Measurements from ENCODE around the gene CTNNB1. TPM values are rescaled to one million over a fixed set of nuclear protein-coding genes. Genes with fewer than 3 reads are reported as not detected.

Gene CTNNB1
- polyA plus RNA-seq, 1 donor (not counting 4 experiments of a cell fraction or from before 2014, with no cell fraction given): 644 TPM

DNA sequence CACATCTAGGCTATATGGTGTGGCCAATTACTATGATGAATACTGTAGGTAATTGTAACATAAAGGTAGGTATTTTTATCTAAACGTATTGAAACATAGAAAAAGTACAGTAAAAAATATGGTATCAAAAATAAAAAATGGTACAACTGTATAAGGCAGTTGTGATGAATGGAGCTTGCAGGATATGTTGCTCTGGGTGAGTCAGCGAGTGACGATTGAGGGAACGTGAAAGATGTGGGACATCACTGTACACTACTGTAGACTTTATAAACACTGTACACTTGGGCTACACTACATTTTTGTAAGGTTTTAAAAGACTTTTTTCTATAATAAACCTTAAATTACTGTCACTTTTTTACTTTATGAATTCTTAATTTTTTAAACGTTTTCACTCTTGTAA lies 10.3 kb downstream of the CTNNB1 start:
- TF ChIP-seq, protein P1, sequence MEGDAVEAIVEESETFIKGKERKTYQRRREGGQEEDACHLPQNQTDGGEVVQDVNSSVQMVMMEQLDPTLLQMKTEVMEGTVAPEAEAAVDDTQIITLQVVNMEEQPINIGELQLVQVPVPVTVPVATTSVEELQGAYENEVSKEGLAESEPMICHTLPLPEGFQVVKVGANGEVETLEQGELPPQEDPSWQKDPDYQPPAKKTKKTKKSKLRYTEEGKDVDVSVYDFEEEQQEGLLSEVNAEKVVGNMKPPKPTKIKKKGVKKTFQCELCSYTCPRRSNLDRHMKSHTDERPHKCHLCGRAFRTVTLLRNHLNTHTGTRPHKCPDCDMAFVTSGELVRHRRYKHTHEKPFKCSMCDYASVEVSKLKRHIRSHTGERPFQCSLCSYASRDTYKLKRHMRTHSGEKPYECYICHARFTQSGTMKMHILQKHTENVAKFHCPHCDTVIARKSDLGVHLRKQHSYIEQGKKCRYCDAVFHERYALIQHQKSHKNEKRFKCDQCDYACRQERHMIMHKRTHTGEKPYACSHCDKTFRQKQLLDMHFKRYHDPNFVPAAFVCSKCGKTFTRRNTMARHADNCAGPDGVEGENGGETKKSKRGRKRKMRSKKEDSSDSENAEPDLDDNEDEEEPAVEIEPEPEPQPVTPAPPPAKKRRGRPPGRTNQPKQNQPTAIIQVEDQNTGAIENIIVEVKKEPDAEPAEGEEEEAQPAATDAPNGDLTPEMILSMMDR (optimal IDR thresholded peaks at IDR 0.05 in 1 of 3, IDR thresholded peaks at IDR 0.05 in 1 of 3, conservative IDR thresholded peaks at IDR 0.05 in 1 of 3; ENCODE audit: extremely low read depth in 1 of 3, insufficient read depth in 2 of 3, low read length in 3 of 3): no peak
- no peak for TF ChIP-seq EZH2 (IDR thresholded peaks at IDR 0.05; ENCODE audit: low read length)
- Histone ChIP-seq H3K27me3 (ENCODE audit: control insufficient read depth, extremely low read depth, insufficient read depth, low read length) (no peaks in the 10 kb centered on the region), H3K4me3 (ENCODE audit: control insufficient read depth in 2 of 3, extremely low read depth in 1 of 3, insufficient read depth in 2 of 3, low read depth in 1 of 3, low read length in 3 of 3) (no peak overlapping the region), H2AFZ (ENCODE audit: control insufficient read depth, low read length) (no peak overlapping the region), H4K20me1 (ENCODE audit: control insufficient read depth, extremely low read depth, insufficient read depth, low read length) (peaks cover 83% of the 10 kb centered on the region), H3K4me2 (ENCODE audit: control insufficient read depth, extremely low read depth, insufficient read depth, low read depth, low read length) (no peak overlapping the region), H3K9me3 (ENCODE audit: control insufficient read depth, low read depth, low read length) (no peaks in the 10 kb centered on the region), H3K9ac (ENCODE audit: control insufficient read depth, extremely low read depth, insufficient read depth, low read length) (no peak overlapping the region), H3K79me2 (ENCODE audit: control insufficient read depth, insufficient read depth, low read length) (peaks cover 98% of the 10 kb centered on the region), H3K27ac (ENCODE audit: control insufficient read depth, insufficient read depth, low read length) (no peak overlapping the region), H3K9me1 (ENCODE audit: control insufficient read depth, extremely low read depth, insufficient read depth, low read length) (peaks cover 4% of the 10 kb centered on the region), H3K4me1 (ENCODE audit: control insufficient read depth, extremely low read depth, insufficient read depth, low read length) (peaks cover 7% of the 10 kb centered on the region), H3K36me3 (ENCODE audit: control insufficient read depth in 2 of 2, extremely low read depth in 1 of 2, insufficient read depth in 2 of 2, low read length in 2 of 2) (peaks cover 1 to 5% of the 10 kb centered on the region in 2 experiments)
- no peak for FAIRE-seq
- dilution Hi-C loops (cut with MboI; ENCODE audit: extremely low pct_ligation_motif_present, low sequenced_read_pairs): no loop called here
- no peak for DNase-seq (ENCODE audit: low read depth, low spot score)

DNA sequence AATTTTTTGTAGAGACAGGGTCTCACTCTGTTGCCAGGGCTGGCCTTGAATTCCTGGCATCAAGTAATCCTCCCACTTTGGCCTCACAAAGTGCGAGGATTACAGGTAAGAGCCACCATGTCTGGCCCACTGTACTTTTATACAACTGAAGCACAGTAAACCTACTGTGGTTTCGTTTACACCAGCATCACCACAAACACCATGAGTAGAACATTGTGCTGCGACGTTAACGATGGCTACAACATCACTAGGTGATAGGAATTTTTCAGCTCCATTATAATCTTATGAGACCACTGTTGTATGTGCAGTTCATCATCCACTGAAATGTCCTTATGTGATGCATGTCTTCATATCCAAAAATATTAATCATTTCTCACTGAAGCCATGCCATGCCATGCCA lies 11.7 kb downstream of the CTNNB1 start:
- no peak overlapping the region for H3K9ac ChIP-seq (ENCODE audit: control insufficient read depth, extremely low read depth, insufficient read depth, low read length)
- H4K20me1 ChIP-seq (ENCODE audit: control insufficient read depth, extremely low read depth, insufficient read depth, low read length): peaks cover 72% of the 10 kb centered on the region
- H3K9me1 ChIP-seq (ENCODE audit: control insufficient read depth, extremely low read depth, insufficient read depth, low read length): peaks cover 4% of the 10 kb centered on the region
- no peak for TF ChIP-seq EZH2 (IDR thresholded peaks at IDR 0.05; ENCODE audit: low read length)
- TF ChIP-seq, protein P1 (optimal IDR thresholded peaks at IDR 0.05 in 1 of 3, IDR thresholded peaks at IDR 0.05 in 1 of 3, conservative IDR thresholded peaks at IDR 0.05 in 1 of 3; ENCODE audit: extremely low read depth in 1 of 3, insufficient read depth in 2 of 3, low read length in 3 of 3): no peak
- no peak overlapping the region for H3K4me3 ChIP-seq (ENCODE audit: control insufficient read depth in 2 of 3, extremely low read depth in 1 of 3, insufficient read depth in 2 of 3, low read depth in 1 of 3, low read length in 3 of 3)
- H3K27ac ChIP-seq (ENCODE audit: control insufficient read depth, insufficient read depth, low read length): no peak overlapping the region
- H3K4me2 ChIP-seq (ENCODE audit: control insufficient read depth, extremely low read depth, insufficient read depth, low read depth, low read length): no peak overlapping the region
- FAIRE-seq: no peak
- H3K36me3 ChIP-seq (ENCODE audit: control insufficient read depth in 2 of 2, extremely low read depth in 1 of 2, insufficient read depth in 2 of 2, low read length in 2 of 2): peaks cover 1 to 5% of the 10 kb centered on the region in 2 experiments
- no peak for DNase-seq (ENCODE audit: low read depth, low spot score)
- peaks cover 7% of the 10 kb centered on the region for H3K4me1 ChIP-seq (ENCODE audit: control insufficient read depth, extremely low read depth, insufficient read depth, low read length)
- H3K9me3 ChIP-seq (ENCODE audit: control insufficient read depth, low read depth, low read length): no peaks in the 10 kb centered on the region
- dilution Hi-C loops (cut with MboI; ENCODE audit: extremely low pct_ligation_motif_present, low sequenced_read_pairs): no loop called here
- no peak overlapping the region for H2AFZ ChIP-seq (ENCODE audit: control insufficient read depth, low read length)
- H3K27me3 ChIP-seq (ENCODE audit: control insufficient read depth, extremely low read depth, insufficient read depth, low read length): no peaks in the 10 kb centered on the region
- peaks cover 98% of the 10 kb centered on the region for H3K79me2 ChIP-seq (ENCODE audit: control insufficient read depth, insufficient read depth, low read length)

Measured in keratinocyte (primary cell).